T-cell (primary cell): ENCODE measurements around the gene ANTKMT. TPM values are rescaled to one million over a fixed set of nuclear protein-coding genes. Genes with fewer than 3 reads are reported as not detected.
"Not testable (repeated sequence)": the region's sequence is repeated elsewhere in the genome, so short reads cannot be mapped to it uniquely, and the experiment has no call there.

Source experiments
- ATAC-seq, 4 experiments: fragments of 200-7000 bp in 3 of 4; fragments of 150-1000 bp in 1 of 4; cut with Tn5 transposase; replicated peaks in 1 of 4; 1 replicate in 3 of 4; 2 replicates in 1 of 4; pipeline ENCODE4 v1.10.0; 2021; ENCODE audit warnings: moderate library complexity in 3 of 4, mild to moderate bottlenecking in 2 of 4, moderate number of reproducible peaks in 1 of 4
- CTCF ChIA-PET, 2 donors: fragments of 300-600 bp; sonication (Branson Sonifier 250); formaldehyde crosslinking; loops; one replicate each; lab custom pipeline; 2022; ENCODE audit warnings: antibody characterized with exemption in 2 of 2; lab: Charles Lee
- POLR2A ChIA-PET, 2 donors: fragments of 300-600 bp; sonication (Branson Sonifier 250); formaldehyde crosslinking; loops; one replicate each; lab custom pipeline; 2022; ENCODE audit warnings: antibody characterized with exemption in 2 of 2; lab: Charles Lee
- DNase-seq, 35 experiments: peaks; one replicate each; pipeline versions ENCODE4 v3.0.0 to v3.0.0-alpha.2; 2013 to 2023
- H3K27ac ChIP-seq: one replicate; pipeline ENCODE4 v1.5.1; 2013; ENCODE audit warnings: low read length
- H3K27me3 ChIP-seq, 2 experiments: replicated peaks in 1 of 2; 1 replicate in 1 of 2; 2 replicates in 1 of 2; pipeline versions ENCODE4 v1.6.1 to v1.7.0; 2013; ENCODE audit warnings: low read length in 1 of 2, mixed read lengths in 1 of 2; ENCODE audit not compliant: control insufficient read depth in 2 of 2, insufficient read depth in 2 of 2; ENCODE audit errors: extremely low read depth in 1 of 2
- H3K36me3 ChIP-seq, 2 donors: 1 replicate in 1 of 2; 2 replicates in 1 of 2; pipeline versions ENCODE4 v1.6.1 to v1.7.0; 2013; ENCODE audit warnings: low read length in 1 of 2; ENCODE audit not compliant: control insufficient read depth in 2 of 2, insufficient read depth in 1 of 2; ENCODE audit errors: extremely low read depth in 1 of 2
- H3K4me1 ChIP-seq, 2 experiments: 1 replicate in 1 of 2; 2 replicates in 1 of 2; pipeline versions ENCODE4 v1.6.1 to v1.7.0; 2013; ENCODE audit warnings: low read length in 2 of 2, mixed read lengths in 1 of 2; ENCODE audit not compliant: insufficient read depth in 2 of 2, control insufficient read depth in 1 of 2; ENCODE audit errors: extremely low read depth in 1 of 2
- H3K4me3 ChIP-seq, 2 donors: 1 replicate in 1 of 2; 2 replicates in 1 of 2; pipeline versions ENCODE4 v1.5.1 to v1.7.0; 2013; ENCODE audit warnings: mild to moderate bottlenecking in 2 of 2, low read length in 1 of 2, moderate library complexity in 1 of 2; ENCODE audit not compliant: control insufficient read depth in 1 of 2; ENCODE audit errors: extremely low read depth in 1 of 2
- H3K9me3 ChIP-seq: 2 replicates; pipeline ENCODE4 v1.7.0; 2013
- H3K27ac Mint-ChIP-seq, 2 donors: one replicate each; pipeline ENCODE4 v1.8.0; 2020 to 2021; ENCODE audit warnings: mild to moderate bottlenecking in 2 of 2, mixed read lengths in 2 of 2
- H3K27me3 Mint-ChIP-seq, 2 donors: one replicate each; pipeline ENCODE4 v1.8.0; 2021 to 2022; ENCODE audit warnings: mixed read lengths in 2 of 2
- H3K36me3 Mint-ChIP-seq: one replicate; pipeline ENCODE4 v1.8.0; 2021; ENCODE audit warnings: mixed read lengths
- H3K4me1 Mint-ChIP-seq, 3 donors: one replicate each; pipeline ENCODE4 v1.8.0; 2020 to 2022; ENCODE audit warnings: mixed read lengths in 3 of 3, mild to moderate bottlenecking in 1 of 3
- H3K4me3 Mint-ChIP-seq, 3 donors: one replicate each; pipeline ENCODE4 v1.8.0; 2020 to 2022; ENCODE audit warnings: mild to moderate bottlenecking in 3 of 3, mixed read lengths in 3 of 3, moderate library complexity in 3 of 3
- H3K9me3 Mint-ChIP-seq, 3 donors: one replicate each; pipeline ENCODE4 v1.8.0; 2020 to 2022; ENCODE audit warnings: mixed read lengths in 3 of 3
- WGBS: methylation state at CpG from one replicate; pipeline ENCODE4 v1.1.5; 2013; ENCODE audit warnings: missing lambda C conversion rate; ENCODE audit not compliant: insufficient coverage; 5-methylcytosine and 5-hydroxymethylcytosine counted together
- total RNA-seq, 35 experiments: library from RNA in 6 of 35; stranded (reverse) in 6 of 35; fragments of 120-200 nt in 1 of 35; gene quantifications; one replicate each; pipeline versions ENCODE4 v1.2.1 to v1.2.4 and lab custom pipeline; 2013 to 2026

The ANTKMT gene
- total RNA-seq, 5 donors from 2014 or later (not counting 1 experiment from before 2014, with no cell fraction given), result 22.9 to 38.8 (median 27.2) TPM

DNA sequence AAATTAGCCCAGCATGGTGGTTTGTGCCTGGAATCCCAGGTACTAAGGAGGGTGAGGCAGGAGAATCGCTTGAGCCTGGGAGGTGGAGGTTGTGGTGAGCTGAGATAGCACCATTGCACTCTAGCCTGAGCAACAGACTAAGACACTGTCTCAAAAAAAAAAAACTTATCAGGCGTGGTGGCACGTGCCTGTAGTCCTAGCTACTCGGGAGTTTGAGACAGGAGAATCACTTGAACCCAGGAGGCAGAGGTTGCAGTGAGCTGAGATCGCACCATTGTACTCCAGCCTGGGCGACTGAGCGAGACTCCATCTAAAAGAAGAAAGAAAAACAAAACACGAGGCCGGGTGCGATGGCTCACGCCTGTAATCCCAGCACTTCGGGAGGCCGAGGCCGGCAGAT, 21.9 kb downstream of the ANTKMT start:
- Histone ChIP-seq H3K4me1 (peaks cover 0 to 19% of the 10 kb centered on the region in 2 experiments), H3K27me3 (peaks cover 0 to 16% of the 10 kb centered on the region in 2 experiments)
- not testable (repeated sequence) for H3K4me3 Mint-ChIP-seq, H3K9me3 Mint-ChIP-seq, H3K9me3 ChIP-seq, H3K36me3 ChIP-seq, DNase-seq, H3K36me3 Mint-ChIP-seq, H3K4me3 ChIP-seq, ATAC-seq, H3K27me3 Mint-ChIP-seq, H3K27ac ChIP-seq, H3K27ac Mint-ChIP-seq
- ChIA-PET POLR2A (interaction anchor here in 1 of 2 donors (0.7 kb wide), 1 partner anchor 29 kb away, joined by 3 read pairs; no protein-coding TSS in a partner anchor), CTCF (interaction anchor here in 1 of 2 donors (1.1 kb wide), 1 partner anchor 75 kb away, joined by 3 read pairs; the partner anchor contains the start of gene RHOT2)
- 87% methylated on average over 6 of the region's 14 CpGs for WGBS
- H3K4me1 Mint-ChIP-seq, result peaks cover 0 to 12% (median 11%) of the 10 kb centered on the region in 3 donors

- Histone ChIP-seq H3K27ac (no peak overlapping the region), H3K27me3 (peaks cover 0 to 16% of the 10 kb centered on the region in 2 experiments), H3K9me3 (no peaks in the 10 kb centered on the region), H3K36me3 (no peaks in the 10 kb centered on the region), H3K4me3 (no peak overlapping the region), H3K4me1 (peaks cover 0 to 19% of the 10 kb centered on the region in 2 experiments)
- no peaks in the 10 kb centered on the region for H3K9me3 Mint-ChIP-seq
- DNase-seq (no peak), ATAC-seq (no peak)
- WGBS, result 88% methylated on average over 15 of the region's 21 CpGs
- H3K27ac Mint-ChIP-seq, result no peak overlapping the region
- no peaks in the 10 kb centered on the region for H3K27me3 Mint-ChIP-seq
- H3K4me3 Mint-ChIP-seq, result no peak overlapping the region
- ChIA-PET CTCF (interaction anchor here (0.5 to 0.6 kb wide), 2 partner anchors 220 to 313 kb away, joined by 3 read pairs; no protein-coding TSS in a partner anchor), POLR2A (interaction anchor here in 1 of 2 donors (0.7 kb wide), 1 partner anchor 30 kb away, joined by 3 read pairs; no protein-coding TSS in a partner anchor)
- H3K4me1 Mint-ChIP-seq, result peaks cover 0 to 11% (median 8%) of the 10 kb centered on the region in 3 donors
- H3K36me3 Mint-ChIP-seq, result no peaks in the 10 kb centered on the region
Observed at GRCh38 chr16:743794-744500, 23.0 kb downstream of the ANTKMT start.

- Histone ChIP-seq H3K4me3 (no peak overlapping the region), H3K9me3 (no peaks in the 10 kb centered on the region), H3K27me3 (peaks cover 0 to 16% of the 10 kb centered on the region in 2 experiments), H3K4me1 (peaks cover 0 to 5% of the 10 kb centered on the region in 2 experiments), H3K36me3 (no peaks in the 10 kb centered on the region), H3K27ac (no peak overlapping the region)
- Mint-ChIP-seq H3K27ac (no peak overlapping the region), H3K27me3 (no peaks in the 10 kb centered on the region), H3K9me3 (no peaks in the 10 kb centered on the region), H3K36me3 (no peaks in the 10 kb centered on the region), H3K4me3 (no peak overlapping the region), H3K4me1 (peaks cover 0 to 3% (median 0%) of the 10 kb centered on the region in 3 donors)
- ChIA-PET CTCF (interaction anchor here in 1 of 2 donors (0.5 kb wide), 1 partner anchor 30 kb away, joined by 3 read pairs; no protein-coding TSS in a partner anchor), POLR2A (no interaction called here)
- no peak for DNase-seq
- ATAC-seq, result no peak
- 17% methylated on average over 1 of the region's 14 CpGs for WGBS
Observed at GRCh38 chr16:745739-746138, 24.8 kb downstream of the ANTKMT start.

- DNase-seq, result no peak
- CTCF ChIA-PET, result no interaction called here
- 88% methylated on average over 4 of the region's 13 CpGs for WGBS
Observed at GRCh38 chr16:746637-747036, 25.7 kb downstream of the ANTKMT start.

GRCh38 chr16:747978-748746, 27.2 kb downstream of the ANTKMT start:
- ChIA-PET POLR2A (no interaction called here), CTCF (no interaction called here)
- DNase-seq (no peak), ATAC-seq (no peak)
- H3K4me3 Mint-ChIP-seq, result no peak overlapping the region
- Histone ChIP-seq H3K4me1 (no peaks in the 10 kb centered on the region), H3K27ac (no peak overlapping the region), H3K36me3 (no peaks in the 10 kb centered on the region), H3K4me3 (no peak overlapping the region), H3K27me3 (peaks cover 0 to 16% of the 10 kb centered on the region in 2 experiments), H3K9me3 (no peaks in the 10 kb centered on the region)
- no peak overlapping the region for H3K27ac Mint-ChIP-seq
- no peaks in the 10 kb centered on the region for H3K27me3 Mint-ChIP-seq
- H3K4me1 Mint-ChIP-seq, result no peaks in the 10 kb centered on the region
- WGBS, result 79% methylated on average over 26 of the region's 39 CpGs
- H3K36me3 Mint-ChIP-seq, result no peaks in the 10 kb centered on the region
- no peaks in the 10 kb centered on the region for H3K9me3 Mint-ChIP-seq

More at GRCh38 chr16:746637-747036, 25.7 kb downstream of the ANTKMT start:
- Mint-ChIP-seq H3K4me1 (no peaks in the 10 kb centered on the region), H3K27me3 (no peaks in the 10 kb centered on the region), H3K9me3 (no peaks in the 10 kb centered on the region), H3K4me3 (no peak overlapping the region), H3K36me3 (no peaks in the 10 kb centered on the region), H3K27ac (no peak overlapping the region)
- no peak overlapping the region for H3K4me3 ChIP-seq
- no peaks in the 10 kb centered on the region for H3K4me1 ChIP-seq
- no peaks in the 10 kb centered on the region for H3K9me3 ChIP-seq
- POLR2A ChIA-PET, result no interaction called here
- H3K27me3 ChIP-seq, result peaks cover 0 to 16% of the 10 kb centered on the region in 2 experiments
- no peak for ATAC-seq
- no peak overlapping the region for H3K27ac ChIP-seq
- no peaks in the 10 kb centered on the region for H3K36me3 ChIP-seq

DNA sequence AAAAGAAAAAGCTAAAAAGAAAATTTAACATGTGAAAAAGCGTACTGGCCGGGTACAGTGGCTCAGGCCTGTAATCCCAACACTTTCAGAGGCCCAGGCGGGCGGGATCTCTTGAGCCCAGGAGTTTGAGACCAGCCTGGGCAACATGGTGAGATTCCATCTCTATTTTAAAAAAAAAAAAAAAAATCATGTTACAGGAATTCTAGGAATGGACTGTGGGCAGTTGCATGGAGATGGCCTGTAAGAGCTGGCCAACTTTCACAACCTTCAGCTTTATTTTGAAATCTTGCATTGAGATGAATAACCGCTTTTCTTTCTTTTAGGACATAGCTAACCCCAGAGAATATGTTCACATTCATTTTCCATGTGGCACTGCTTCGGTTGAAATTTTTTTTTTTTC, 28.1 kb downstream of the ANTKMT start:
- peaks cover 0 to 16% of the 10 kb centered on the region in 2 experiments for H3K27me3 ChIP-seq
- H3K9me3 ChIP-seq, result no peaks in the 10 kb centered on the region
- no peak overlapping the region for H3K27ac ChIP-seq
- Mint-ChIP-seq H3K9me3 (no peaks in the 10 kb centered on the region), H3K27me3 (no peaks in the 10 kb centered on the region), H3K27ac (no peak overlapping the region), H3K36me3 (no peaks in the 10 kb centered on the region), H3K4me1 (no peaks in the 10 kb centered on the region), H3K4me3 (no peak overlapping the region)
- no peaks in the 10 kb centered on the region for H3K4me1 ChIP-seq
- ChIA-PET CTCF (interaction anchor here in 1 of 2 donors (0.7 kb wide), 1 partner anchor 18 kb away, joined by 4 read pairs; no protein-coding TSS in a partner anchor), POLR2A (interaction anchor here in 1 of 2 donors (0.7 kb wide), 1 partner anchor 497 kb away, joined by 4 read pairs; no protein-coding TSS in a partner anchor)
- H3K36me3 ChIP-seq, result no peaks in the 10 kb centered on the region
- no peak for DNase-seq
- WGBS, result 71% methylated on average over 1 of the region's 6 CpGs
- ATAC-seq, result no peak
- no peak overlapping the region for H3K4me3 ChIP-seq
